Left hindlimb (tissue), 1 donor: ENCODE results near the gene POLR2F.
A peak's percentile ranks its signal among the peaks of the same experiment; 100 is the strongest.

Experiments used
- DNase-seq: peaks from one replicate; pipeline ENCODE4 v3.0.0-alpha.2; 2018

POLR2F gene

GRCh38 chr22:37953437-37954179 lies at the start of gene POLR2F, which contains the start of gene C22orf23:
TSS of gene POLR2F (plus strand) at chr22:37953699. CDS start at chr22:37953788, 89 bp downstream.
TSS of gene C22orf23 (minus strand) at chr22:37953601. CDS start at chr22:37953149, 452 bp downstream.
- peak; percentile 94 for DNase-seq

- DNase-seq: peak; percentile 69
Observed at GRCh38 chr22:37904572-37905533, 48.6 kb upstream of the POLR2F start.

- DNase-seq: peak; percentile 77
Observed at GRCh38 chr22:37905534-37906363, 47.8 kb upstream of the POLR2F start, which contains the start of gene MICALL1. TSS of gene MICALL1 (plus strand) at chr22:37906297. CDS start at chr22:37906423, 126 bp downstream.

DNA sequence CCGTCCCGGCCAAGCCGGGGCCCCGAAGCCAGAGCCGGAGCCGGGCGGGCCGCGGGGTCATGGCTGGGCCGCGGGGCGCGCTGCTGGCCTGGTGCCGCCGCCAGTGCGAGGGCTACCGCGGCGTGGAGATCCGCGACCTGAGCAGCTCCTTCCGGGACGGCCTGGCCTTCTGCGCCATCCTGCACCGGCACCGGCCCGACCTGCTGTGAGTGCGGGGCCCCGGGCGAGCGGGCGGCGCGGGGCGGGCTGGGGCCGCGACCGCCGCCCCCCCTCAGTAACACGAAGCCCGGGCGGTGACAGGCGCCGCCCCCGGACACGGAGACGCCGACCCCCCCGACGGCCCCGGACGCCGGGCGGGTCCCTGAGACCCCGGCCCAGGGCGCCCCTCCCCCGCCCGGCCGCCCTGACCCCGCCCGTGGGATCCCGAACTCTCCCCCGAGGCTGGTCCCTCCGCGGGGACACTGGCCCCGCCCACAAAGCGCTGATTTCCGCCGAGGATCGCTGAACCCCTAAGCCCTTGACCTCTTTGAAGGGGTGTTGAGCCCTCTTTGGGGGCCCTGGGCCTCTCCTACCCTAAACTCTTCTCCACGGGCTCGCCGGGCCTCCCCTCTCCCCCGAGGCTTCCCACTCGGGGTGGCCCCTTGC lies 47.0 kb upstream of the POLR2F start:
- no peak for DNase-seq

GRCh38 chr22:37907036-37907954 lies 46.2 kb upstream of the POLR2F start:
- DNase-seq: no peak

DNA sequence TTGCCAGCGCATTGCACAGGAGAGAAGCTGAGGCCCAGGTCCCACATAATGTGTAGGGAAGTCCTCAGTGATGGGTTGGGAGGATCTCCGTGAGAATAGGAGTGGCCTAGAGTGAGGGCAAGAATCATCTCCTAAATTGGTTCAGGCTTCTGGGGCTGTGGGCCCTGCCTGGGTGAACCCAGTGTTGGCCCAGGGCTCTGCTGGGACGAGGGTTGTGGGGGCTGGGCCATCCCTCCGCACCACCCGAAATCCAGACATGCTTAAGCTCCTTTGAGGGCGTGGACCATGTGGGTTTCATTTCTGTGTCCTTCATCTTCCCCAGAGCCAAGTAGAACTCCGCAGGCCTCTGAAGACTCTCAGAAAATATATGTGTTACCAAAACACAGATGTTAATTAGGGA lies 43.7 kb upstream of the POLR2F start:
- no peak for DNase-seq

- no peak for DNase-seq
Observed at GRCh38 chr22:37910890-37911672, 42.4 kb upstream of the POLR2F start.

DNA sequence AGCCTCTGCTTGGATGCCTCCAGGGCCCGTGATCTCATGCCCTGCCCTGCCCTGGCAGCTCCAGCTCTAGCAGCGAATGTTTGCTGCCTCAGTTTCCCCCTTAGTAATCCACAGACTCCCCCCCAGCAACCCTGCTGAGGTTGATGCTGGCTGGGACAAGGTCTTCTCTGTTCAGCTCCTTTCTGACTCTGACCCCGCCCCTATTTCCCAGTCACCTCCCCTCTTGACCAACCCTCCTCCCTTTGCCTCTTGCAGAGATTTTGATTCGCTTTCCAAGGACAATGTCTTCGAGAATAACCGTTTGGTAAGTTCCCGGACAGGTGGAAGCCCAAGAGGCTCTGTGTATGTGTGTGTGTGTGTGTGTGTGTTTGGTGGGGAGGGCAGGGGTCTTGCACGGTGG lies 41.8 kb upstream of the POLR2F start:
- DNase-seq: no peak

GRCh38 chr22:37912171-37912570 lies 41.3 kb upstream of the POLR2F start:
- DNase-seq: no peak

DNA sequence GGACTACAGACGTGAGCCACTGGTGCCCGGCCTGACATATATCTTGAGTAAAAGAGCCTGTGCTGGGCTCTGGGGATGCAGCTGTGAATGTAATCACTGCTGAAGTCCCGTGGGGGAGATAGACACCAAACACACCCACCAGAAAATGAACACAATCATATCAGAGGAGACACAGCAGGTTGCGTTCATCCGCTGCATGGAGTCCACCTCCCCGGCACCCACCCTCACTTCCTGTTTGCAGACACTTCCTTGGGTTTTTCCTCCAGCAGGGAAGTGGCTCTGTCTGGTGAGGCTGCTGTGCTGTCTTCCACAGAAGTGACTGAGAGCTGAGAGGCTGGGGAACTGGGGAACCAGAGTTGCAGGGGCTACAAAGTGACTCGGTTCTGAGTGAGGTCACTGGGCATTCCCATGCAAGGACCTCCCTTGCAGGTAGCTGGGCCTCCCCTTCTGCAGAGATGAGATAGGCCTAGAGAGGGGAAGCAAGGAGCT lies 40.2 kb upstream of the POLR2F start:
- no peak for DNase-seq

DNA sequence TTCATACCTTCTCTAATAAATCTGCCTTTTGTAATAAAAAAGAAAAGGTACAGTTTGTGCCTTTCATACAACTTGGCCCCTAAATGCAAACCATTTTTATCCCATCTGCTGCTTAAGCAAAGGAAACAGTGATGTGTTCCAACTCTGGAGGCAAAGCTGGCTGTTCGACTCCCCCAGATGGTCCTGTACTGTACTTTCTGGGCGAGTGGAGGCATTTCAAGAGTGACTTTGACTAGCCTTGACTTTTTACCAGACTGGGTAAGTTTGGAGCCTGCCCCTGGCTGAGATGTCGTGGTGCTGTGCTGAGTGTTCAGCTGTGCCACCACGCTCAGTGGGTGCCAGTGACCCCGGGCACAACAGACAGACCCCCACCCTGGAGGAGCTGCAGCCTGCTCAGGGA lies 37.2 kb upstream of the POLR2F start:
- DNase-seq: no peak

DNA sequence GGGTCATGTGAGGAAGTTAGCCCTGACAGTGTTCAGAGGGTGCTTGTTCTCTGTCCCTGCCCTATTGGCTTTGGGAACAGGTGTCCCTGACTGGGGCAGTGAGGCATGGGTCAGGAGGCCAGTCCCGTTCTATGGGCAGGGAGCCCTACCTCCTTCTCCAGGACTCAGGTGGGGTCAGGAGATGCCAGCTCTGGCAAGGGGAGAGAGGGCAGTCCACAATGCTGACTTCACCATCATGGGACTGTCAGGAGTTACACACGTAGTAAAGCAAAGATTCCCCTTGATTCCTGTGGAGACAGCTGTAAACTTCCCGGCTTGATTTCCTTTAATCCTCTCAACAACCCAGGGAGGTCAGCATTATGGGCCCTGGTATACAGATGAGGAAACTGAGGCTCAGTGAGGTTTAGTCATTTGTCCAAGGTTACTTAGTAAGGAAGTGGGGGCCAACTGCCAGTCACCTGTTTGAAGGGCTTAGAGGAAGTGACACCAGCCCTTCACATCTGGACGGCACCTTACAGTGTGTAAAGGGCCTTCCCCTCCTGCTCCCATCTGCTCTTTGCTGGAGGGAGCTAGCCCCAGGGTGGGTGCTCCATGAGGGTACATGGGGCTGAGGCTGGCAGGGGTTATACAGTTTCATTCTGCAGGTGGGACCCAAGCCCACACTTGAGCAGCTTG lies 35.5 kb upstream of the POLR2F start:
- DNase-seq: no peak

- DNase-seq: no peak
Observed at GRCh38 chr22:37918580-37919270, 34.8 kb upstream of the POLR2F start.

DNA sequence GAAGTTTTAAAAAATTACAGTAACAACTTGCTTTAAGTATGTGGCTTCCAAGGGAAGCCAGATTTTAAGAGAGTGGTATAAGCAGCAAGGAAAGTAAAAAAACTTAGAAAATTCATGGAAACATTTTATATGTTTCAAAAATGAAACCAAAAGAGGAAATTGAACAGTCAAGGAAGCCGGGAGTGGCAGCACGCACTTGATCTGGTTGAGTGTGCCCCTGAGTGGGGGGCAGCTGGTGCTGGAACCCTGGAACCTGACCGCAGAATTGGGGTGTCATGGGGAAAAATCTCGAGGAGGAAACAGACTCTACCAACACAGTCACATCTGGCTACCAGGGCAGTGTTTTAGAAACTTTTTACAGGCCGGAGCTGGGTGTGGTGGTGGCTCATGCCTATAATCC lies 33.4 kb upstream of the POLR2F start:
- no peak for DNase-seq

DNA sequence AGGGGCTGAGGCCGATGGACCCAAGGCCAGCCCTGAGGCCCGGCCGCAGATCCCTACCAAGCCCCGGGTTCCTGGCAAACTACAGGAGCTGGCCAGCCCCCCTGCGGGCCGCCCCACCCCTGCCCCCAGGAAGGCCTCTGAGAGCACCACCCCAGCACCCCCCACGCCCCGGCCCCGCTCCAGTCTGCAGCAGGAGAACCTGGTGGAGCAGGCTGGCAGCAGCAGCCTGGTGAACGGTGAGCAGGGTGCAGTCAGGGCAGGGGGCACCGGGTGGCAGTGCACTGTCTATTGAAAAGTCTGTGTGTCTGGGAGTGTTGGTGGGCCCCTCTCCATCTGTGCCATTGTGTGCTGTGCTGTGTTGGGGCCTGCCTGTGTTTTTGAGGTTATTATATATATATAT lies 31.3 kb upstream of the POLR2F start:
- no peak for DNase-seq

DNA sequence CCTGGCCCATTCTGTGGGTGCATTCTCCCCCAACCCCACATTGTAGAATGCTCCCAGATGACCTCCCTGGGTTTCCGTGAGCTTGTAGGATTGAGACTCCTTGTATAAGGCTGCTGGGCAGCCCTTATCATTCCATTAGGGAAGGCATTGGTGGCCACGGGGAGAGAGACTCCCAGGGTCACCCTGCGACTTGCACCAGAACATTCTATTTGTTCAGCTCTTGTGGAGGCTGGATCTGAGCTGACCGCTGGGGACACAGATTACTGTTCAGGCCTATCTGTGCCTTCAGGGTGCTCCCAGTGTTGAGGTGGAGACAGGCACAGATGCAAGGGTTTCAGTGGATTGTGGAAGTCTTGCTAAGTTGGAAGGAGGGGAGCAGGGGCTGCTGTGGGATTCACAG lies 29.6 kb upstream of the POLR2F start:
- no peak for DNase-seq

DNA sequence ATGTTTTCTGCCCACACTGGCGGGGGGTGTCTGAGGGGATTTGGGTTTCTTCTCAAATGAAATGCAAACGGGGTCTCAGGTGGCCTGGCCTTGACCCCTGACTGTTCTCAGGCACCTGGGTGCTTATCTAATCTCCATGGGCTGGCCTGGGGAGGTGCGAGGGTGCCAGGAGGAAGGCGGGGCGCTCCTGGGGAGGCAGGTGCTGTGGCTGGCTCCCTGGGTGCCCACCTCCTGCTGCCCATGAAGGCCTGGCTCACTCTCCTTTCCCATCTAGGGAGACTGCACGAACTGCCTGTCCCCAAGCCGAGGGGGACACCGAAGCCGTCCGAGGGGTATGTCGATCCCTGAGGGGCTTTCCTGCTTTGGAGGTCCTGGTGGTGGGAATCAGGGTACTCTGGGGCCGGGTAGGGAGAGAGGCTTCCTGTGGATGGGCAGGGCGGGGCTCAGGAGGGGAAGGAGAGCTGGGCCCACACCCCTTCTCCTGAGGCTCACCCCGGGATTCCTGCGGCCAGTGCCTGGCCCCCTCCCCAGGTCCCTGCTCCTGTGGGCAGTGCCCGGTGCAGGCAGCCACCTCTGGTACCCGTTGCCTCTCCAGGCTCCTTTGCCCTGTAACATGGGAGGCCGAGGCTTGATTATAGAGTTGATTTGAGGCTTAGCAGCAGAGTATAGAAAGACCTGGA lies 29.0 kb upstream of the POLR2F start:
- DNase-seq: no peak

GRCh38 chr22:37925330-37925729 lies 28.2 kb upstream of the POLR2F start:
- DNase-seq: no peak
